Sigmoid colon (tissue), 4 donors: ENCODE data around the gene JAZF1.

Source experiments
- POLR2A ChIP-seq, 2 donors: fragments of 450-650 bp; IDR thresholded peaks; one replicate each; pipeline ENCODE4 v1.6.1; 2016; ENCODE audit warnings: antibody characterized with exemption in 2 of 2, mild to moderate bottlenecking in 2 of 2, moderate library complexity in 2 of 2
- POLR2AphosphoS5 ChIP-seq, 4 donors: sonication (generic); formaldehyde crosslinking; IDR thresholded peaks; one replicate each; pipeline ENCODE4 v1.6.1; 2017; ENCODE audit warnings: antibody characterized with exemption in 4 of 4

GRCh38 chr7:27810186-27810585, 370.4 kb downstream of the JAZF1 start:
- no peak for TF ChIP-seq POLR2AphosphoS5 (IDR thresholded peaks at IDR 0.05)
- TF ChIP-seq POLR2A (IDR thresholded peaks at IDR 0.05): no peak
